Esophagus squamous epithelium (tissue), 4 donors: ENCODE measurements around the gene ANGEL2.

Experiments used
- POLR2A ChIP-seq, 4 donors: fragments of 450-650 bp; IDR thresholded peaks; one replicate each; pipeline ENCODE4 v1.6.1; 2017; ENCODE audit warnings: antibody characterized with exemption in 4 of 4, mild to moderate bottlenecking in 4 of 4, moderate library complexity in 3 of 4
- TF ChIP-seq, protein P1 (sequence below), 6 experiments: fragments of 450-650 bp in 4 of 6; fragments of 200-600 bp in 2 of 6; sonication (generic) in 2 of 6; IDR thresholded peaks; one replicate each; pipeline ENCODE4 v1.5.1; 2016 to 2019; ENCODE audit warnings: antibody characterized with exemption in 6 of 6, mild to moderate bottlenecking in 4 of 6, moderate library complexity in 4 of 6

DNA sequence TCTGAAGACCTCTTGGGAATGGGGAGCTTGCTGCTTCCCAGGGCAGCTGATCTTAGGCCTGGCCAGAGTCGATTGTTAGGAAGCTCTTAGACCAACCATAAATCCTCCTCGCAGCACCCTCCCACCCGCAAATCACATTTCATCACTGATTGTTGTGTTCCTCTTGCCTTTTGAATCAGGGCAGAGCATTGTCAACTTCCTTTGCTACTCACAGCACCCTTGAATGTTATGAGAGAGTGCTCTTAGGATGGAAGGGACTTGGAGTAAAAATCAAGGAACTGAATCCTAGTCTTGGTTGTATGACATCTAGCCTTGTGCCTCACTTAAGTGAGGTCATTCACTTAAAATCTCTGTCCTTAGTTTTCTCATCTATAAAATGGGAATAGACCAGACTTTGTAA, 62.3 kb downstream of the ANGEL2 start:
- no peak for TF ChIP-seq POLR2A (IDR thresholded peaks at IDR 0.05)
- TF ChIP-seq, protein P1, sequence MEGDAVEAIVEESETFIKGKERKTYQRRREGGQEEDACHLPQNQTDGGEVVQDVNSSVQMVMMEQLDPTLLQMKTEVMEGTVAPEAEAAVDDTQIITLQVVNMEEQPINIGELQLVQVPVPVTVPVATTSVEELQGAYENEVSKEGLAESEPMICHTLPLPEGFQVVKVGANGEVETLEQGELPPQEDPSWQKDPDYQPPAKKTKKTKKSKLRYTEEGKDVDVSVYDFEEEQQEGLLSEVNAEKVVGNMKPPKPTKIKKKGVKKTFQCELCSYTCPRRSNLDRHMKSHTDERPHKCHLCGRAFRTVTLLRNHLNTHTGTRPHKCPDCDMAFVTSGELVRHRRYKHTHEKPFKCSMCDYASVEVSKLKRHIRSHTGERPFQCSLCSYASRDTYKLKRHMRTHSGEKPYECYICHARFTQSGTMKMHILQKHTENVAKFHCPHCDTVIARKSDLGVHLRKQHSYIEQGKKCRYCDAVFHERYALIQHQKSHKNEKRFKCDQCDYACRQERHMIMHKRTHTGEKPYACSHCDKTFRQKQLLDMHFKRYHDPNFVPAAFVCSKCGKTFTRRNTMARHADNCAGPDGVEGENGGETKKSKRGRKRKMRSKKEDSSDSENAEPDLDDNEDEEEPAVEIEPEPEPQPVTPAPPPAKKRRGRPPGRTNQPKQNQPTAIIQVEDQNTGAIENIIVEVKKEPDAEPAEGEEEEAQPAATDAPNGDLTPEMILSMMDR (IDR thresholded peaks at IDR 0.05), result no peak
